Left renal pelvis (tissue), 4 donors: ENCODE data around the gene IGF2BP2. TPM values are rescaled to one million over a fixed set of nuclear protein-coding genes. Genes with fewer than 3 reads are reported as not detected.
"Not testable (repeated sequence)": the region's sequence is repeated elsewhere in the genome, so short reads cannot be mapped to it uniquely, and the experiment has no call there.

Experiments used
- DNase-seq, 4 donors: peaks; one replicate each; pipeline ENCODE4 v3.0.0-alpha.2; 2013; ENCODE audit warnings: low read depth in 4 of 4, low spot score in 3 of 4
- polyA plus RNA-seq, 4 donors: library from polyadenylated mRNA; unstranded; fragments of 120-200 nt; gene quantifications; one replicate each; pipeline ENCODE4 v1.2.1, GENCODE V29; 2013; ENCODE audit not compliant: insufficient read length in 4 of 4

Gene IGF2BP2
- polyA plus RNA-seq, 4 donors = 76.0 to 111 (median 95.6) TPM

- DNase-seq = no peak
These were observed 175.4 kb downstream of the IGF2BP2 start for GRCh38 chr3:185649414-185649813.

DNA sequence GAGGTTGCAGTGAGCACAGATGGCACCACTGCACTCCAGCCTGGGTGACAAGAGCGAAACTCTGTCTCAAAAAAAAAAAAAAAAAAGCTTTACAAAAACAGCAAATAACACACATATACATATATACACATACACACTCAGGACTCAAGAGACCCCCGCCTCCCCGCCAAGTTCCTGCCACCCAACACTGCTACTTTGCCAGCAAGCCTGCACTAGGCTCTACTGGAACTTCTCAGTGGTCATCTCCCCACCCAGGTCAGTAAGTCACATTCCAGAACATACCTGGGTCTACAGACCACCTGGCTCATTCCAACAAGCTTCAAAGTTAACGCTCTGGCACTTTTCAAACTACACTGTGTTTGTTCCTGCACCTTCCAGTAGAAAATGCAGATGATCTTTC is 176.4 kb downstream of the IGF2BP2 start:
- no peak for DNase-seq

- DNase-seq = no peak
These were observed 177.0 kb downstream of the IGF2BP2 start for GRCh38 chr3:185647880-185648210.

- no peak for DNase-seq
These were observed 177.5 kb downstream of the IGF2BP2 start for GRCh38 chr3:185647134-185647879.

DNA sequence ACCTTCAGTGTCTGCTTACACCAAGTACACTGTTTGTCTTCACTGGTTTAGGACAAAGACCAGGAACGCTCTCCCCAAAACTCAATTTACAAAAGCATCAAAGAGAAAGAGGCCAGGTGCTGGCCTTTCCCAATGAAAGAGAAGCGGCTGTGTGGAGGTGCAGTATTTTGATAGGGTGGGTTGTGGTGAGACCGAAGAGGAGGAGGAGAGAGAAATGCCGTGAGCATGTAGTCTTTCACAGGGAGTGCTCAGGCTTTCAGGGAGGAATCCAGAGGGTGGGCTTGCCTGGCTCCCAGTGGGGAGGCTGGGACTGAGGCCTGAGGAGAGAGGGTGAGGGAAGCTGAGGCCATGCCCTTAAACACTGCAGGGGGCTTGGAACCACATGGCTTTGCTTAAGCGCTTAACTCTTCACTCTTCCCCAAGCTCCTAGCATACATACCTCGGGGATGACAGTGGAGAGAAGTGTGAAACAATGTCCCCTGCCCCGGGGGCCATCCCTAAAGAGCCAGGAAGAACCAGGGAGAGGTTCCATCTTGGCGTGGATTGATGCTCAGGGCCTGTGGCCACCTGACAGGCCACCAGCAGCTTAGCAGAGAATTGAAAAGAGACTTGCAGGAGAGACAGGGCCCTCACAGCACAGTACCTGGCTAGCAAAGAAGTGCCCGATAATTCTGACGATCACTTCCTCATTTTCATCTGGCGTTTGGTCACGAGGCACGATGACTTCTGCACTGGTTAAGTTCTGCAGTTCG is 178.3 kb downstream of the IGF2BP2 start:
- no peak for DNase-seq

GRCh38 chr3:185645596-185646381 is 179.1 kb downstream of the IGF2BP2 start:
- no peak for DNase-seq

DNA sequence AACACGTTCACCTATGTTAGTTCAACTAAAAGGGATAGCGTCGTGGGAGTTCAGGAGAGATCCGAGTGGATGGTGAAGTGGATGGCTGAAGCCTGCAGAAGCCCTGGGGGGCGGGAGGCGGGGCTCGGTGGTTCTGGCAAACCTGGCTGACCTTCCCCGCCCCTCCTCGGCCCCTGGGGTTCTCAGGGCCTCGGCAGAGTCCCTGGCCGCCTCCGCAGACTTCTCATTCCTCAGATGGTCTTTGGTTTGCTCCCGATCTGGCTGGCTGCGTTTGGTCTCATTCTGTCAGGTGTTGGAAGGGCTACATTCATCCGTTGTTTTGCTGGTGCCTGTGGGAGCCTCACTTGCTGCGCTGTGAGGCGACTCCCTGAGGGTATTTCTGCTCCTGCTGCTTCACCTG is 179.7 kb downstream of the IGF2BP2 start:
- not testable (repeated sequence) for DNase-seq

GRCh38 chr3:185640308-185640707 is 184.5 kb downstream of the IGF2BP2 start:
- DNase-seq = no peak

DNA sequence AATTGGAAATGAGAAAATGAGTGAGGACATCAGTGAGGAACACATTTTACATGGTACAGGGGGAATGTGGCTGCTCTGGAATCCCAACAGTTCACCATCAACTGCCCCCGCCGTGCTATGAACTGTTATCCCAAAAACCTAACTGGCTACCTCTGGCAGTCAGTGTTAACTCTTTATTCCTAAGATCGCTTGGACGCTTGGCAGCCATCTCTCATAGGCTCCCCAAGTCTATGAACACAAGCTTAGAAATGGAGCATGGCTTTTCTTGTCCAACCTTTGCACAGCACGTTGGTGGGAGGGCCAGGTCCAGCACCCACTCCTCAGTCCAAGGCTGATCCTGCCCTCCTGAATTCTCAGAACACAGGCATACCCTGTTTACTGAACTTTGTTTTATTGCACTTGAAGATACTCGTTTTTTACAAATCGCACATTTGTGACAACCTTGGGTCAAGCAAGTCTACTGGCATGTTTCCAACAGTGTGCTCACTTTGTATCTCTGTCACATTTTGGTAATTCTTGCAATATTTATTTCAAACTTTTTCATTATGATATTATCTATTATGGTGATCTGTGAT is 185.1 kb downstream of the IGF2BP2 start:
- DNase-seq = no peak

GRCh38 chr3:185638651-185639050 is 186.2 kb downstream of the IGF2BP2 start:
- not testable (repeated sequence) for DNase-seq

- DNase-seq = no peak
These were observed 187.5 kb downstream of the IGF2BP2 start for GRCh38 chr3:185637388-185637787.

- no peak for DNase-seq
These were observed 191.8 kb downstream of the IGF2BP2 start for GRCh38 chr3:185632996-185633395.

DNA sequence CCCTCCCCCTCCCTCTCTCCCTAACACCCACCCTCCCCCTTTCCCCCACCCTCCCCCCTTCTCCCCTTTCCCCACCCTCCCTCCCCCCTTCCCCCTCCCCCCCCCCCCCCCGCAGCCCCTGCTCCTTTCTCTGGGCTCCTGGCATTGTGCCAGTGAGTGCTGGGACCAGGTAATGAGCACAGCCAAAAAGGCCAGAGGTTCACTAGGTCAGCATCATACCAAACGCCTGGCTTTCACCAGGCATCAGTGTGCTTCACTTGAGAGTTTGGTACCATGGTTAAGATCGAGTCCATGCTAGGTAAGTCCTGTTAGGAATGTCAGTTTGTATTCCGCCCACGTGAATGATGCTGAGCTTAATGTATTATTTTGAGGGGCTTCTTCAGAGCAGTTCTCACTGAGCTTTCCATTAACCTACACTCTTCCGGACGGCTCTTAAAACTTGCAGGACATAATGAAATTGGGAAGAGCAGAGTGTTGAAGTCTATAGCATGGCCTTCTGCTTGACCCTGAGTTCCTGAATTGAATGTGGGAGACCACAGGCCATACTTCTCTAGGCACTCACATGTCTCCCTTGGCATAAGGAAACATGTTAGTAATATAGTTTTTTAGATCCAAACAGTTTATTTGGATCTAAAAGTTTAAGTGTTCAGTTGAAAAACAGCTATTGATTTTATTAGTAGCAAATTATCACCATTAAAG is 193.2 kb downstream of the IGF2BP2 start:
- no peak for DNase-seq

GRCh38 chr3:185631108-185631507 is 193.7 kb downstream of the IGF2BP2 start:
- no peak for DNase-seq

DNA sequence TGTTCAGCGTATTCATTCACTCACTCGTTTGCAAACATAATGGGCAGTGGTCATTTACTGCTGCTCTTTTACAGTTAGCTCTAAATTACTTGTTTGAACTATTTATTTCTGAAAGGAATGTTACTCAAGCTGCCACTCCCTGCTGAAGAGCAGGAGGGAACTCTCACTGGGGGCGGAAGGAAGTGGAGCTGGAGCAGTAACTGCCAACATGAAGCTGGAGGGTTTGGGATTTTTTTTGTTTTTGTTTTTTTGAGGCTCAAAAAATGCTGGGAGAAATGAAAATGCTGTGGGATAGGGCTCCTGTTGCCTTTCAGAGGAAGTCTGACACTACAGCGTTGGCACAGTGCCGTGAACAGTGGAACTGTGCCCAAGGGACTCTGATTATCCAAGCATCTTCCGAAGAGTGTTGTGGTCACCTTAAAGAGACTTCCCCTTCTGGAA is 194.6 kb downstream of the IGF2BP2 start:
- no peak for DNase-seq

GRCh38 chr3:185629554-185630181 is 195.2 kb downstream of the IGF2BP2 start:
- DNase-seq = no peak

DNA sequence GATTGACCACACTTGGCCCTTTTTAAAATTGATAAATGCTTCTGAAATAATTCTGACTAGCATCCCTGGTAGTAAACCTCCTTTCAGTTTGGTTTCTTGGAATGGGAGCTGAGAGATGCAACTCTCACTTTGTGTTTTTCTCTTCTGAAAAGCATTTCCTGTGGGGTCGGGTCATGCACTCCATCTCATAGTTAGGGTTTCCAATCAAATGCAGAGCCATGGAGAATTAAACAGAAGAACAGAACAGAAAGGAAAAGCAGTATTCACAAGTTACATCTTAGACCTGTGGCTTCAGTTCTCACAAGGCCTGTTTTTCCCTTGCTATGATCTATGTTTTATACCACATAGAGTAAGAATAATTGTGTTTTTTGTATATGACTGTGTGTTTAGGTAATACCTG is 199.1 kb downstream of the IGF2BP2 start:
- no peak for DNase-seq

DNA sequence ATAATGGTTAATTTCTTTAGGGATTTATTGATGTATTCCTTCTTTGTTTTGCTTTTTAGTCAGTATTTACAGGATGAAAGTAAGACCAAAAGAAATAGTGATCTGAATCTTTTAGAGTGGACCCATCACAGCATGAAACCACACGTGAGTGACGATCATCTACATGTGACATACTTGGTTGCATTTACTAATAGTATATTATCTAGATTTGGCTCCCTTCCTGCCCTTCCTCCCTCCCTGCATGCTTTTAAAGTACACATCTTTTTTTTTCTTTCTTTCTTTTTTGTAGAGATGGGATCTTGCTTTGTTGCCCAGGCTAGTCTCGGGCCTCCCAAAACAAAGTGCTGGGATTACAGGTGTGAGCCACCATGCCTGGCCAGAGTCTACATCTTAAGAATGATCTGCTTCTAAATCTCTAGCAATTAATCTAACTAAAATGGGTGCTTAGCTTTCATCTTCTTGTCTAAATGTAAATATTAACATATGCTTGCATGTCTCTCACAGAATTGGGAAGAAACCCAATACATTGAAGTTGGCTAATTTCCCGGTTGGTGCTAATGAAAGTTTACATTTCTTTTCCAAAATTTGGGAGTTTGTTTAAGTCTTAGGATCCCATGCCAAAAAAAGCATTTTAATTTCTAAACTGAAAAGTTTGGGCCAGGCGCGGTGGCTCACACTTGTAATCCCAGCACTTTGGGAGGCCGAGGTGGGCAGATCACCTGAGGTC is 200.7 kb downstream of the IGF2BP2 start:
- DNase-seq = no peak

DNA sequence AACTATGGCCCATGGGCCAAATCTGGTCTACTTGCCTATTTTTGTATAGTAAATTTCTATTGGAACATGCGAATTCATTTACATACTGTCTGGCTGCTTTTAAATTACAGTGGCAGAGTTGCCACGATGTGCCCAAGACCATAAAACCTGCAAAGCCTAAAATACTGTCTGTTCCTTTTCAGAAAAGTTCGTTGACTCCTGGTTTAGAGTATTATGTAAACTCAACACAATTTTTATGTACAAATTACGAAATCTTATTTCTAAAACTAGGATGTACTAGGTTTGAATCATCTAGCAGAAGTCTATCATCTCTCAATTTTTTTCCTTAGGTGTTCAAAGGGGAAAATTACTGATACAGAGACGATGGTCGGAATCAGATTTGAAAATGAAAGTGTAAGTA is 211.8 kb downstream of the IGF2BP2 start:
- DNase-seq = no peak
